Pancreas (tissue), 10 donors: ENCODE measurements around the gene WNK1. TPM values are rescaled to one million over a fixed set of nuclear protein-coding genes. Genes with fewer than 3 reads are reported as not detected.

Experiments
- ATAC-seq, 4 donors: fragments of 200-7000 bp; cut with Tn5 transposase; one replicate each; pipeline versions ENCODE4 v1.8.0 to v1.9.1; 2020; ENCODE audit warnings: mild to moderate bottlenecking in 4 of 4, moderate library complexity in 4 of 4
- DNase-seq, 6 donors: peaks; one replicate each; pipeline ENCODE4 v3.0.0-alpha.2; 2020
- FAIRE-seq: peaks from 2 replicates; lab custom pipeline; 2012; peaks lifted over from hg19 to GRCh38; lab: Jason Lieb, UNC
- H3K27ac ChIP-seq, 4 donors: fragments of 200-600 bp; sonication (generic); 1 replicate in 3 of 4; 2 replicates in 1 of 4; pipeline versions ENCODE4 v1.5.0 to v1.8.0; 2020
- H3K27me3 ChIP-seq, 4 donors: fragments of 200-600 bp; one replicate each; pipeline ENCODE4 v1.8.0; 2021
- H3K36me3 ChIP-seq, 3 donors: fragments of 200-600 bp; sonication (generic) in 1 of 3; one replicate each; pipeline versions ENCODE4 v1.5.0 to v1.8.0; 2020 to 2021
- H3K4me1 ChIP-seq, 3 donors: fragments of 200-600 bp; one replicate each; pipeline ENCODE4 v1.8.0; 2021
- H3K4me3 ChIP-seq, 4 donors: fragments of 200-600 bp; sonication (generic) in 2 of 4; one replicate each; pipeline versions ENCODE4 v1.5.0 to v1.8.0; 2020 to 2021
- H3K9me3 ChIP-seq, 4 donors: fragments of 200-600 bp; one replicate each; pipeline ENCODE4 v1.8.0; 2021
- CTCF ChIP-seq, 4 donors: fragments of 200-600 bp; sonication (generic) in 3 of 4; IDR thresholded peaks; one replicate each; pipeline versions ENCODE4 v1.5.0 to v1.8.0; 2021; ENCODE audit warnings: antibody characterized with exemption in 4 of 4
- WGBS, 2 donors: extraction: QIAGEN DNeasy Blood & Tissue Kit; methylation state at CpG; one replicate each; pipeline ENCODE4 v1.1.7; 2013; 5-methylcytosine and 5-hydroxymethylcytosine counted together
- intact Hi-C, 3 donors: fragments of 100-400 bp; cut with DNase I; formaldehyde crosslinking; loops; one replicate each; pipeline versions ENCODE4 v1.11.1 to v1.14.2; 2022
- polyA plus RNA-seq, 2 donors: library from polyadenylated mRNA; stranded (reverse); fragments of 200-250 nt; gene quantifications; one replicate each; pipeline ENCODE4 v1.2.3, GENCODE V29; 2013
- total RNA-seq, 6 donors: library from RNA; stranded (reverse); fragmentation: NEBNext Ultra II Directional in 4 of 6; extraction: Animal tissue kit (Norgen Biotek cat#: 25700) in 4 of 6; gene quantifications; one replicate each; pipeline versions ENCODE4 v1.2.1 to v1.2.4, GENCODE V29; 2021 to 2023
- donor health status: healthy with polysubstance abuse.
- donor health status: DM: no; HTN: no; CAD: no; lungs with moderate emphysema.
- donor health status: DM: no; HTN: no; CAD: no.
- donor health status: control.
- donor health status: control.
- donor health status: Bipolar disorder and iron deficiency.
- donor health status: DM: yes; HTN: yes; CAD: no.
- donor health status: DM: no; HTN: no; CAD: no.
- donor health status: DM: no; HTN: no; CAD: no.
- donor health status: DM: yes; HTN: yes; CAD: no.

The WNK1 gene
- total and polyA plus RNA-seq, 8 donors: 10.9 to 73.9 (median 39.6) TPM

- DNase-seq (no peak), ATAC-seq (no peak)
Measured at GRCh38 chr12:916712-917445, 164.5 kb downstream of the WNK1 start.

GRCh38 chr12:920676-921075 is 168.3 kb downstream of the WNK1 start:
- TF ChIP-seq CTCF (IDR thresholded peaks at IDR 0.05): no peak
- Histone ChIP-seq H3K27me3 (no peaks in the 10 kb centered on the region), H3K4me1 (no peaks in the 10 kb centered on the region), H3K27ac (no peak overlapping the region), H3K36me3 (peaks cover 0 to 31% (median 8%) of the 10 kb centered on the region in 3 donors), H3K9me3 (no peaks in the 10 kb centered on the region), H3K4me3 (no peak overlapping the region)
- intact Hi-C loops: no loop called here
- no peak for ATAC-seq
- FAIRE-seq: no peak
- WGBS, 2 donors: 97 to 98% methylated on average over 1 of the region's 1 CpG
- DNase-seq: no peak

More at GRCh38 chr12:916712-917445, 164.5 kb downstream of the WNK1 start:
- H3K36me3 ChIP-seq: peaks cover 3 to 37% (median 13%) of the 10 kb centered on the region in 3 donors
- H3K9me3 ChIP-seq: no peaks in the 10 kb centered on the region
- no peak for TF ChIP-seq CTCF (IDR thresholded peaks at IDR 0.05)
- H3K4me3 ChIP-seq: no peak overlapping the region
- WGBS, 2 donors: 92 to 93% methylated on average over 23 of the region's 23 CpGs
- H3K4me1 ChIP-seq: no peaks in the 10 kb centered on the region
- intact Hi-C loops: no loop called here
- no peak for FAIRE-seq
- H3K27me3 ChIP-seq: no peaks in the 10 kb centered on the region
- H3K27ac ChIP-seq: no peak overlapping the region

GRCh38 chr12:922285-922684 is 169.9 kb downstream of the WNK1 start:
- WGBS, 2 donors: 85 to 93% methylated on average over 2 of the region's 2 CpGs
- FAIRE-seq (no peak), ATAC-seq (no peak), DNase-seq (no peak)
- H3K9me3 ChIP-seq: no peaks in the 10 kb centered on the region
- intact Hi-C loops: no loop called here
- H3K27ac ChIP-seq: no peak overlapping the region
- no peaks in the 10 kb centered on the region for H3K4me1 ChIP-seq
- TF ChIP-seq CTCF (IDR thresholded peaks at IDR 0.05): no peak
- no peak overlapping the region for H3K4me3 ChIP-seq
- no peaks in the 10 kb centered on the region for H3K27me3 ChIP-seq
- peaks cover 0 to 31% (median 6%) of the 10 kb centered on the region in 3 donors for H3K36me3 ChIP-seq

- intact Hi-C loops: no loop called here
- peaks cover 8 to 55% (median 9%) of the 10 kb centered on the region in 3 donors for H3K36me3 ChIP-seq
- no peak for TF ChIP-seq CTCF (IDR thresholded peaks at IDR 0.05)
- no peaks in the 10 kb centered on the region for H3K27me3 ChIP-seq
- H3K27ac ChIP-seq: no peak overlapping the region
- H3K9me3 ChIP-seq: no peaks in the 10 kb centered on the region
- H3K4me1 ChIP-seq: no peaks in the 10 kb centered on the region
- DNase-seq: no peak
- no peak for ATAC-seq
- FAIRE-seq: no peak
- 88 to 89% methylated on average over 12 of the region's 12 CpGs for WGBS, 2 donors
- no peak overlapping the region for H3K4me3 ChIP-seq
Measured at GRCh38 chr12:926641-927040, 174.3 kb downstream of the WNK1 start.

GRCh38 chr12:931060-931459 is 178.7 kb downstream of the WNK1 start:
- no peak overlapping the region for H3K27ac ChIP-seq
- peaks cover 8 to 38% (median 9%) of the 10 kb centered on the region in 3 donors for H3K36me3 ChIP-seq
- H3K4me3 ChIP-seq: no peak overlapping the region
- no peaks in the 10 kb centered on the region for H3K9me3 ChIP-seq
- FAIRE-seq (no peak), ATAC-seq (no peak), DNase-seq (no peak)
- no peak for TF ChIP-seq CTCF (IDR thresholded peaks at IDR 0.05)
- no peaks in the 10 kb centered on the region for H3K27me3 ChIP-seq
- 96% methylated on average over 5 of the region's 5 CpGs for WGBS, 2 donors
- intact Hi-C loops: no loop called here
- H3K4me1 ChIP-seq: no peaks in the 10 kb centered on the region
